ENCODE data around the gene CD38. TPM values are rescaled to one million over a fixed set of nuclear protein-coding genes. Genes with fewer than 3 reads are reported as not detected.
"Not testable (repeated sequence)": the region's sequence is repeated elsewhere in the genome, so short reads cannot be mapped to it uniquely, and the experiment has no call there.

The CD38 gene
- total RNA-seq, 1 donor: under 0.01 TPM

DNA sequence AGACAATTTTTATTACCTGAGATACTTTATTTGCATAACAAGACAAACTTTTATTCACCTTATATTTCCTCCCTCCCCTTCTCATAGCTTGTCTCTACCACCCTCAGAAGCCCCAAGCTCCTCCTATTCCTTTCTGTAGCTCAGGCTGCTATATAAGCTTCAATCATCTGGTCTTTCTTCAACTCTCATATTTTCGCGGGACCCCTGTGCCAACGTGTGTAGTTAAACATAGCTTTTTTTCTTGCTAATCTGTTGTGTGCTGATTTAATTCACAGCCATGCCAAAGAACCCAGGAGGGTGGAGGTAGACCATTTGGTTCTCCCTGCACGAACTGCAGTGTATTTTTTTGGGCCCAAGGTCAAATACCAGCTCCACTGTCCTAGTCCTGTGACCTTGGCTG lies 21.1 kb upstream of the CD38 start:
- DNase-seq (ENCODE audit: low read depth): no peak
- H3K4me3 ChIP-seq (ENCODE audit: low read depth, low read length): no peak overlapping the region
- TF ChIP-seq, protein P1, sequence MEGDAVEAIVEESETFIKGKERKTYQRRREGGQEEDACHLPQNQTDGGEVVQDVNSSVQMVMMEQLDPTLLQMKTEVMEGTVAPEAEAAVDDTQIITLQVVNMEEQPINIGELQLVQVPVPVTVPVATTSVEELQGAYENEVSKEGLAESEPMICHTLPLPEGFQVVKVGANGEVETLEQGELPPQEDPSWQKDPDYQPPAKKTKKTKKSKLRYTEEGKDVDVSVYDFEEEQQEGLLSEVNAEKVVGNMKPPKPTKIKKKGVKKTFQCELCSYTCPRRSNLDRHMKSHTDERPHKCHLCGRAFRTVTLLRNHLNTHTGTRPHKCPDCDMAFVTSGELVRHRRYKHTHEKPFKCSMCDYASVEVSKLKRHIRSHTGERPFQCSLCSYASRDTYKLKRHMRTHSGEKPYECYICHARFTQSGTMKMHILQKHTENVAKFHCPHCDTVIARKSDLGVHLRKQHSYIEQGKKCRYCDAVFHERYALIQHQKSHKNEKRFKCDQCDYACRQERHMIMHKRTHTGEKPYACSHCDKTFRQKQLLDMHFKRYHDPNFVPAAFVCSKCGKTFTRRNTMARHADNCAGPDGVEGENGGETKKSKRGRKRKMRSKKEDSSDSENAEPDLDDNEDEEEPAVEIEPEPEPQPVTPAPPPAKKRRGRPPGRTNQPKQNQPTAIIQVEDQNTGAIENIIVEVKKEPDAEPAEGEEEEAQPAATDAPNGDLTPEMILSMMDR (IDR thresholded peaks at IDR 0.05; ENCODE audit: insufficient read depth, low read depth, low read length): no peak

DNA sequence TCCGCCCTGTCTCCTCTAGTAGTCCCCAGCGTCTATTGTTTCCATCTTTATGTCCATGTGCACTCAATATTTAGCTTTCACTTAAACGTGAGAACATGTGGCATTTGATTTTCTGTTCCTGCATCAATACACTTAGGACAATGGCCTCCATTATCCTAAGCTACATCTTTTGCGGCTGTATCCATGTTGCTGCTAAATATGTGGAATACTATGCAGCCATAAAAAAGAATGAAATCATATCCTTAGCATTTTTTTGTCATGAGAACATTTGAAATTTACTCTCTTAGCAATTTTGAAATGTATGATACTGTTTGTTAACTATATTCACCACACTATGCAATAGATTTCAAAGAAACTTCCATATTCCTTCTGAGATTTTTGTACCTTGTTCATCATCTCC lies 19.8 kb upstream of the CD38 start:
- H3K4me3 ChIP-seq (ENCODE audit: low read depth, low read length): no peak overlapping the region
- DNase-seq (ENCODE audit: low read depth): no peak
- TF ChIP-seq, protein P1 (IDR thresholded peaks at IDR 0.05; ENCODE audit: insufficient read depth, low read depth, low read length): no peak

GRCh38 chr4:15762460-15762859 lies 15.7 kb upstream of the CD38 start:
- H3K4me3 ChIP-seq (ENCODE audit: low read depth, low read length); DNase-seq (ENCODE audit: low read depth): not testable (repeated sequence)

GRCh38 chr4:15765391-15765790 lies 12.7 kb upstream of the CD38 start:
- no peak for DNase-seq (ENCODE audit: low read depth)
- TF ChIP-seq, protein P1 (IDR thresholded peaks at IDR 0.05; ENCODE audit: insufficient read depth, low read depth, low read length): no peak
- H3K4me3 ChIP-seq (ENCODE audit: low read depth, low read length): no peak overlapping the region

- no peak overlapping the region for H3K4me3 ChIP-seq (ENCODE audit: low read depth, low read length)
- DNase-seq (ENCODE audit: low read depth): no peak
- TF ChIP-seq, protein P1 (IDR thresholded peaks at IDR 0.05; ENCODE audit: insufficient read depth, low read depth, low read length): no peak
Measured at GRCh38 chr4:15765910-15766697, 12.0 kb upstream of the CD38 start.

- no peak for DNase-seq (ENCODE audit: low read depth)
- TF ChIP-seq, protein P1 (IDR thresholded peaks at IDR 0.05; ENCODE audit: insufficient read depth, low read depth, low read length): no peak
- H3K4me3 ChIP-seq (ENCODE audit: low read depth, low read length): no peak overlapping the region
Measured at GRCh38 chr4:15766821-15767220, 11.3 kb upstream of the CD38 start.

DNA sequence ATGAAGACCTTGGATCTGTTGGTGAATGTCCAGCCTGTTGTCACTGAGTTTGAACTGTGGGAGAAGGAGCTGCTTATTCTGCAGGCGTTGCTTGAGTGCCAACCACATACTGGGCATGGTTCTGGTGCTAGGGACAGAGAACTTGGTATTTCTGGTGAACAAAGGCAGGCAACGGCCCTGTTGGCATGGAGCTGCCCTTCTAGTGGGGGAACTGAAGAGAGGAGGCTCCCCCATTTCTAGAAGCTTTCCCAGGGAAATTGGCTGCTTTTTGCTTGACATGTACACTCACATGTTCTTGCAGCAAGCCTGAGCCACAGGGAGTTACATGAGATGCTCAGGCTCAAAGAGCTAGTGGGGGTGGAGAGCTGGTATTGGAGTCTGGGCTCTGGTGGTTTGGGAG lies 8.9 kb upstream of the CD38 start:
- TF ChIP-seq, protein P1 (IDR thresholded peaks at IDR 0.05; ENCODE audit: insufficient read depth, low read depth, low read length): no peak
- DNase-seq (ENCODE audit: low read depth): no peak
- H3K4me3 ChIP-seq (ENCODE audit: low read depth, low read length): no peak overlapping the region

Data from fibroblast of villous mesenchyme (primary cell).